Small intestine (tissue), 7 donors: ENCODE measurements around the gene BRAT1. TPM values are rescaled to one million over a fixed set of nuclear protein-coding genes. Genes with fewer than 3 reads are reported as not detected.

ENCODE experiments used
- DNase-seq, 2 donors: peaks; one replicate each; pipeline versions ENCODE4 v3.0.0 to v3.0.0-alpha.2; 2013
- FAIRE-seq: peaks from 2 replicates; lab custom pipeline; 2012; peaks lifted over from hg19 to GRCh38; lab: Jason Lieb, UNC
- H3K27ac ChIP-seq, 3 donors: one replicate each; pipeline ENCODE4 v1.5.1; 2013; ENCODE audit warnings: low read length in 2 of 3, mild to moderate bottlenecking in 2 of 3, control low read depth in 1 of 3, inconsistent platforms in 1 of 3, low read depth in 1 of 3, moderate library complexity in 1 of 3
- H3K27me3 ChIP-seq, 3 donors: one replicate each; pipeline ENCODE4 v1.6.1; 2013; ENCODE audit warnings: low read length in 3 of 3, inconsistent platforms in 1 of 3; ENCODE audit not compliant: control insufficient read depth in 3 of 3, insufficient read depth in 3 of 3
- H3K36me3 ChIP-seq, 3 donors: one replicate each; pipeline ENCODE4 v1.6.1; 2013; ENCODE audit warnings: low read length in 3 of 3, inconsistent platforms in 1 of 3, low read depth in 1 of 3, mild to moderate bottlenecking in 1 of 3, moderate library complexity in 1 of 3; ENCODE audit not compliant: control insufficient read depth in 3 of 3, insufficient read depth in 2 of 3
- H3K4me1 ChIP-seq, 3 donors: one replicate each; pipeline ENCODE4 v1.6.1; 2013; ENCODE audit warnings: low read length in 2 of 3, inconsistent platforms in 1 of 3, low read depth in 1 of 3, mild to moderate bottlenecking in 1 of 3, moderate library complexity in 1 of 3; ENCODE audit not compliant: control insufficient read depth in 3 of 3, insufficient read depth in 2 of 3
- H3K4me3 ChIP-seq, 3 donors: one replicate each; pipeline ENCODE4 v1.5.1; 2013; ENCODE audit warnings: low read length in 3 of 3, control low read depth in 1 of 3, inconsistent platforms in 1 of 3, low read depth in 1 of 3, mild to moderate bottlenecking in 1 of 3, moderate library complexity in 1 of 3
- H3K9me3 ChIP-seq, 2 donors: one replicate each; pipeline ENCODE4 v1.6.1; 2013; ENCODE audit warnings: low read depth in 1 of 2, low read length in 1 of 2; ENCODE audit not compliant: control insufficient read depth in 2 of 2, insufficient read depth in 1 of 2
- WGBS, 3 donors: extraction: QIAGEN DNeasy Blood & Tissue Kit; methylation state at CpG; one replicate each; pipeline ENCODE4 v1.1.7; 2013; 5-methylcytosine and 5-hydroxymethylcytosine counted together
- polyA plus RNA-seq, 4 donors: library from polyadenylated mRNA; stranded (reverse) in 3 of 4; unstranded in 1 of 4; fragments of 200-250 nt in 3 of 4; fragments of 120-200 nt in 1 of 4; gene quantifications; one replicate each; pipeline versions ENCODE4 v1.2.1 to v1.2.3, GENCODE V29; 2013
- donor health status: healthy with polysubstance abuse.
- donor health status: control.
- donor health status: control.
- donor health status: Bipolar disorder and iron deficiency.
- donor health status: healthy.

BRAT1 gene
- polyA plus RNA-seq, 4 donors, result 25.1 to 40.3 (median 28.2) TPM

GRCh38 chr7:2517026-2517425, 38.3 kb downstream of the BRAT1 start:
- Histone ChIP-seq H3K4me3 (no peak overlapping the region), H3K9me3 (no peaks in the 10 kb centered on the region), H3K36me3 (peaks cover 0 to 7% (median 0%) of the 10 kb centered on the region in 3 donors), H3K27ac (no peak overlapping the region), H3K27me3 (peaks cover 0 to 12% (median 0%) of the 10 kb centered on the region in 3 donors), H3K4me1 (peaks cover 0 to 36% (median 3%) of the 10 kb centered on the region in 3 donors)
- no peak for FAIRE-seq
- no peak for DNase-seq
- 72 to 84% (median 73%) methylated on average over 8 of the region's 8 CpGs for WGBS, 3 donors

DNA sequence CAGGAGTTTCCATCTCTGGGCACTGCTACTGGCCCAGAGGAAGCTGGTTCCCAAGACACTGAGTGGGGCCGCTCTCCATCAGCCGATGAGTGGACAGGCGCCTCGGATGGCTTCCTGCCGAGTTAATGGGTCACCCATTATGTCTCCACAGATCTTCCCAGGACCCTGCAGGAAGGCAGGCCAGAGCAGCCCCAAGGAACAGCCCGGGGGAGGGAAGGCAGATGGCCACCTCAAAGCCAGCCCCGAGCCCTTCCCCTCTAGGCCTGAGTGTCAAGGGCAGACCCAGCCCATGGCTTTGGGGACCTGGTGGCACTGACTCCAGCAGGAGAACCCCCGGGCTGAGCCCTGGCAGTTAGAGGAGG, 39.1 kb downstream of the BRAT1 start:
- FAIRE-seq, result no peak
- 89 to 92% (median 91%) methylated on average over 7 to 8 of the region's 8 CpGs for WGBS, 3 donors
- H3K4me1 ChIP-seq, result peaks cover 3 to 36% (median 4%) of the 10 kb centered on the region in 3 donors

DNA sequence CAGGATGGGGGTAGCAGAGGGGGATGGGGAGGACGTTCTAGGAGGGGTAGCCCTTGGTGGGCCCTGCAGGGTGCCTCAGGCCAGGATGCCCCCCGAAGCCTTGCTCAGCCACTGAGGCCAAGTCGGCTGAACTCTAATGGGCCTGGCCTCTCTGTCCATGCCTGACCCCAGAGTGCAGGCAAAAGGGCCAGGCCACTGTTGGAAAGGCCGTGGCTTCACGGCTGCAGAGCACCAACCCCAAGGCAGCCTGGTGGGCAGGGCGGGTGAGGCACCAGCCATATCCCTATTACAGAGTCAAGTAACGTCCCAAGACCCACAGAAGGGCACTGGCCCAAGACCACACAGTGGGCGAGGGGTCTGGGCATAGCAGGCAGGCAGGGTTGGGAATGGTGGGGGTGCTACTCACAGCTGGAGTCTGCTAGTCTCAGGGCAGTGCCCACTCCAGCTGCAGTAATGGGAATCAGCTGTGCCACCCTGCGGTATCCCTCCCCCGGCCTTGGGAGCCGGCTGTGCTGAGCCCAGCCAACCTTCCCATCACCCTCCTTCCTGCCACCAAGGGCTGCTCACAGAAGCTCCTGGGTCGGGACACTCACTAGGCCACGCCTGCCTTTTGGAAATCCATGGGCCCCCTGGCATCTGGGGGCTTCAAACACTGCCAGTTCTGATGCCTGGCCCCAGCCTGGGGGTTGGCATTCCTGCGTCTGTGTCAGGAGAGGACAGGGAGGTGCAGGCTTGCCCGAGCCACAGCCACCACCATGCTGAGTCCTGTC, 39.7 kb downstream of the BRAT1 start:
- Histone ChIP-seq H3K36me3 (no peaks in the 10 kb centered on the region), H3K27me3 (peaks cover 0 to 12% (median 0%) of the 10 kb centered on the region in 3 donors), H3K4me1 (peaks cover 3 to 38% (median 9%) of the 10 kb centered on the region in 3 donors), H3K27ac (no peak overlapping the region), H3K9me3 (no peaks in the 10 kb centered on the region), H3K4me3 (no peak overlapping the region)
- FAIRE-seq (no peak), DNase-seq (no peak)
- 84 to 90% (median 88%) methylated on average over 15 of the region's 15 CpGs for WGBS, 3 donors

More for the DNA sequence above, 39.1 kb downstream of the BRAT1 start:
- Histone ChIP-seq H3K27me3 (peaks cover 0 to 12% (median 0%) of the 10 kb centered on the region in 3 donors), H3K36me3 (no peaks in the 10 kb centered on the region), H3K4me3 (no peak overlapping the region), H3K27ac (no peak overlapping the region), H3K9me3 (no peaks in the 10 kb centered on the region)
- DNase-seq, result no peak

DNA sequence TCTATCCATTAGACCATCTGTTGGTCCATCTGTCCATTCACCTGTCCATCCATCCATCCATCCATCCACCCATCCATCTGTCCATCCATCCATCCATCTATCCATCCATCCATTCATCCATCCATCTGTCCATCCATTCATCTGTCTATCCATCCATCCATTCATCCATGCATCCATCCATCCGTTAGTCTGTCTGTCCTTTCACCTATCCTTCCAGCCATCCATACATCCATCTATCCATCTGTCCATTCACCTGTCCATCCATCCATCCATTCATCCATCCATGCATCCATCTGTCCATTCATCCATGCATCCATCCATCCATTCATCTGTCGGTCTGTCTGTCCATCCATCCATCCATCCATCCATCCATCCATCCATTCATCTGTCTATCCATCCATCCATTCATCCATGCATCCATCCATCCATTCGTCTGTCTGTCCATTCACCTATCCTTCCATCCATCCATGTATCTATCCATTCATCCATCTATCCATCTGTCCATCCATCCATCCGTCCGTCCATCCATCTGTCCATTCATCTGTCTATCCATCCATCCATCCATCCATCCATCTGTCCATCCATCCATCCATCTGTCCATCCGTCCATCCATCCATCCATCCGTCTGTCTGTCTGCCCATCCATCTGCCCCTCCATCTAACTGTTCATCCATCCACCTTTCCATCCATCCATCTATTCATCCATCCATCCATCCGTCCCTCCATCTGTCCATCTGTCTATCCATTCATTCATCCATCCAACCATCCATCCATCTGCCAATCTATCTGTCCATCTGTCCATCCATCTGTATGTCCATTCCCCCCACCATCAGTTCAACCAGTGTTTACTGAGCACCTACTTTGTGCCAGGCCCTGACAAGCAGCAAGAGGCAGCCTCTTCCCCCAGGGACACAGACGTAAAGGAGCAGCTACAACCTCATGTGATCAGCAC, 40.6 kb downstream of the BRAT1 start:
- 77 to 94% (median 86%) methylated on average over 9 of the region's 9 CpGs for WGBS, 3 donors
- Histone ChIP-seq H3K4me3 (no peak overlapping the region), H3K27me3 (peaks cover 0 to 12% (median 0%) of the 10 kb centered on the region in 3 donors), H3K4me1 (peaks cover 3 to 40% (median 9%) of the 10 kb centered on the region in 3 donors), H3K36me3 (no peaks in the 10 kb centered on the region), H3K27ac (no peak overlapping the region), H3K9me3 (no peaks in the 10 kb centered on the region)
- no peak for DNase-seq
- FAIRE-seq, result no peak

DNA sequence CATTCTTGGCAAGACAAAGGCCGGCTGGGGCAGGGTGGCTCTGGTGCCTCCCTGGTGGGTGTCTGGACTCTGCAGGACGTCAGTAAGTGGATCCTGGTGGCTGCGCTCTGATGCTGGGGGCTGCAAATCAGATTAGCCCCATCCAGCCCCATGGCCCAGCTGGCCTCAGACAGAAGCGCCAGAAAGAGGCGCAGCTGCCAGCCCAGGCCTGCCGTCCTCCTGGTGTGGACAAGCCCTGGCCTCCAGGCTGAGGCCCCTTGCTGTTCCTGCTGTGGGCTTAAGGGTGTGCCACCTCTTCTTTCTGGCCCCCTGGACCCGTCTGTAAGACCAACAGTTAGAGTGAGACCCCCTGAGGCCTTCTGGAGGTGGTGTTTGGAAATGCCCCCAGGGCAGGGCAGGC, 41.6 kb downstream of the BRAT1 start:
- H3K9me3 ChIP-seq, result no peaks in the 10 kb centered on the region
- peak overlapping the region in 1 of 3 donors; percentile 7 for H3K27ac ChIP-seq
- H3K36me3 ChIP-seq, result no peaks in the 10 kb centered on the region
- DNase-seq, result no peak
- peaks cover 3 to 39% (median 11%) of the 10 kb centered on the region in 3 donors for H3K4me1 ChIP-seq
- WGBS, 3 donors, result 90 to 93% (median 90%) methylated on average over 7 of the region's 7 CpGs
- H3K4me3 ChIP-seq, result no peak overlapping the region
- peaks cover 0 to 8% (median 0%) of the 10 kb centered on the region in 3 donors for H3K27me3 ChIP-seq
- FAIRE-seq, result no peak

GRCh38 chr7:2512713-2513112, 42.6 kb downstream of the BRAT1 start:
- FAIRE-seq, result no peak
- Histone ChIP-seq H3K4me3 (no peak overlapping the region), H3K27me3 (no peaks in the 10 kb centered on the region), H3K9me3 (no peaks in the 10 kb centered on the region), H3K36me3 (no peaks in the 10 kb centered on the region), H3K4me1 (peaks cover 3 to 37% (median 11%) of the 10 kb centered on the region in 3 donors), H3K27ac (peak overlapping the region in 1 of 3 donors; percentile 51)
- DNase-seq, result no peak
- 62 to 75% (median 66%) methylated on average over 3 of the region's 3 CpGs for whole genome bisulfite sequencing, 3 donors

GRCh38 chr7:2512179-2512661, 43.1 kb downstream of the BRAT1 start:
- H3K4me3 ChIP-seq, result no peak overlapping the region
- H3K36me3 ChIP-seq, result no peaks in the 10 kb centered on the region
- no peaks in the 10 kb centered on the region for H3K27me3 ChIP-seq
- peak overlapping the region in 2 of 3 donors; percentile 24 to 51 for H3K27ac ChIP-seq
- no peak for DNase-seq
- H3K9me3 ChIP-seq, result no peaks in the 10 kb centered on the region
- WGBS, 3 donors, result 5 to 33% (median 28%) methylated on average over 11 to 12 of the region's 12 CpGs
- no peak for FAIRE-seq
- H3K4me1 ChIP-seq, result peaks cover 3 to 39% (median 11%) of the 10 kb centered on the region in 3 donors

- H3K27me3 ChIP-seq, result no peaks in the 10 kb centered on the region
- H3K36me3 ChIP-seq, result no peaks in the 10 kb centered on the region
- peak overlapping the region in 2 of 3 donors; percentile 24 to 51 for H3K27ac ChIP-seq
- no peaks in the 10 kb centered on the region for H3K9me3 ChIP-seq
- no peak for DNase-seq
- H3K4me1 ChIP-seq, result peaks cover 3 to 38% (median 11%) of the 10 kb centered on the region in 3 donors
- FAIRE-seq, result no peak
- no peak overlapping the region for H3K4me3 ChIP-seq
- WGBS, 3 donors, result 28 to 37% (median 37%) methylated on average over 18 of the region's 18 CpGs
Measured at GRCh38 chr7:2511769-2512168, 43.6 kb downstream of the BRAT1 start.
